A673 (cell line): ENCODE results near the gene SERPINF2. TPM values are rescaled to one million over a fixed set of nuclear protein-coding genes. Genes with fewer than 3 reads are reported as not detected.

Experiments used
- BruUV-seq: library from RNA; stranded (reverse); fragments of 400-500 nt; replicated peaks from 2 replicates; lab custom pipeline; 2021; lab: Mats Ljungman, UMichigan
- CTCF ChIA-PET: fragments of 300-600 bp; sonication (Branson Sonifier 250); formaldehyde crosslinking; loops from one replicate; lab custom pipeline; 2022; ENCODE audit warnings: antibody characterized with exemption; lab: Charles Lee
- POLR2A ChIA-PET: fragments of 300-600 bp; sonication (Branson Sonifier 250); formaldehyde crosslinking; loops from one replicate; lab custom pipeline; 2022; ENCODE audit warnings: antibody characterized with exemption; ENCODE audit not compliant: low non-redundant PET; lab: Charles Lee
- DNase-seq: peaks from one replicate; pipeline ENCODE4 v3.0.0-alpha.2; 2015; ENCODE audit warnings: low spot score
- H3K27ac ChIP-seq: fragments of 200-600 bp; sonication (generic); 2 replicates; pipeline ENCODE4 v1.5.1; 2016; ENCODE audit warnings: mixed run types, low read depth, mild to moderate bottlenecking, mixed read lengths, antibody characterized with exemption, low read length; ENCODE audit not compliant: poor library complexity, severe bottlenecking
- H3K27me3 ChIP-seq: fragments of 200-600 bp; sonication (generic); replicated peaks from 2 replicates; pipeline ENCODE4 v1.6.1; 2017; ENCODE audit warnings: mixed run types, low read depth, mild to moderate bottlenecking, mixed read lengths, antibody characterized with exemption, low read length; ENCODE audit not compliant: insufficient read depth, poor library complexity
- H3K36me3 ChIP-seq: fragments of 200-600 bp; sonication (generic); 2 replicates; pipeline ENCODE4 v1.6.1; 2016; ENCODE audit warnings: mixed run types, mild to moderate bottlenecking, mixed read lengths, antibody characterized with exemption, low read length; ENCODE audit not compliant: insufficient read depth, poor library complexity, severe bottlenecking
- H3K4me1 ChIP-seq: fragments of 200-600 bp; sonication (generic); 2 replicates; pipeline ENCODE4 v1.6.1; 2017; ENCODE audit warnings: mixed run types, mild to moderate bottlenecking, mixed read lengths, antibody characterized with exemption, low read length; ENCODE audit not compliant: insufficient read depth, poor library complexity, severe bottlenecking
- H3K4me3 ChIP-seq: fragments of 200-600 bp; sonication (generic); 2 replicates; pipeline ENCODE4 v1.5.1; 2016; ENCODE audit warnings: low read depth, mixed run types, mild to moderate bottlenecking, mixed read lengths, low read length; ENCODE audit not compliant: poor library complexity, severe bottlenecking
- H3K9me3 ChIP-seq: fragments of 200-600 bp; sonication (generic); 2 replicates; pipeline ENCODE4 v1.6.1; 2016; ENCODE audit warnings: mixed run types, low read depth, mild to moderate bottlenecking, mixed read lengths, antibody characterized with exemption, low read length; ENCODE audit not compliant: poor library complexity, severe bottlenecking
- EZH2 ChIP-seq: fragments of 200-600 bp; sonication (generic); IDR thresholded peaks from 2 replicates; pipeline ENCODE4 v1.6.1; 2017; ENCODE audit warnings: borderline replicate concordance, low read depth, mild to moderate bottlenecking, mixed read lengths, antibody characterized with exemption, low read length; ENCODE audit not compliant: poor library complexity, severe bottlenecking
- intact Hi-C: fragments of 100-400 bp; cut with micrococcal nuclease; formaldehyde crosslinking; loops from one replicate; pipeline ENCODE4 v1.10.0; 2022; ENCODE audit not compliant: unreplicated experiment
- total RNA-seq: library from RNA; stranded (reverse); gene quantifications from 2 replicates; pipeline ENCODE4 v1.2.3, GENCODE V29; 2021
- TF ChIP-seq, protein P1 (sequence below): fragments of 300-800, 200-600 bp; sonication (generic); conservative IDR thresholded peaks from 2 replicates; pipeline ENCODE4 v1.5.1; 2017; ENCODE audit warnings: low read depth, mild to moderate bottlenecking, antibody characterized with exemption, low read length, moderate library complexity, mixed read lengths

SERPINF2 gene
- total RNA-seq, 1 experiment from 2014 or later = 0.37 TPM

DNA sequence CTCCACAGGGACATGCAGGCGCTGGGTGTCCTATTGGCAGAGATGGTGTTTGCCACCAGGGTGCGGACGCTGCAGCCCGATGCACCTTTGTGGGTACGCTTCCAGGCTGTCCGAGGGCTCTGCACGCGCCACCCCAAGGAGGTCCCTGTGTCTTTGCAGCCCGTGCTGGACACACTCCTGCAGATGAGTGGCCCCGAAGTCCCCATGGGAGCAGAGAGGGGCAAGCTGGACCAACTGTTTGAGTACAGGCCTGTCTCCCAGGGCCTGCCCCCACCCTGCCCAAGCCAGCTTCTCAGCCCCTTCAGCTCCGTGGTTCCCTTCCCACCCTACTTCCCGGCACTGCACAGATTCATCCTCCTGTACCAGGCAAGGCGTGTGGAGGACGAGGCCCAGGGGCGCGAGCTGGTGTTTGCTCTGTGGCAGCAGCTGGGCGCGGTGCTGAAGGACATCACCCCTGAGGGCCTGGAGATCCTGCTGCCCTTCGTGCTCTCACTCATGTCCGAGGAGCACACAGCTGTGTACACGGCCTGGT, 15.3 kb upstream of the SERPINF2 start:
- no TSS peak for BruUV-seq
- Histone ChIP-seq H3K27ac (no peak overlapping the region), H3K36me3 (no peaks in the 10 kb centered on the region), H3K4me3 (no peak overlapping the region), H3K9me3 (no peaks in the 10 kb centered on the region), H3K27me3 (no peaks in the 10 kb centered on the region), H3K4me1 (peaks cover 3% of the 10 kb centered on the region)
- no peak for DNase-seq
- no peak for TF ChIP-seq EZH2
- TF ChIP-seq, protein P1, sequence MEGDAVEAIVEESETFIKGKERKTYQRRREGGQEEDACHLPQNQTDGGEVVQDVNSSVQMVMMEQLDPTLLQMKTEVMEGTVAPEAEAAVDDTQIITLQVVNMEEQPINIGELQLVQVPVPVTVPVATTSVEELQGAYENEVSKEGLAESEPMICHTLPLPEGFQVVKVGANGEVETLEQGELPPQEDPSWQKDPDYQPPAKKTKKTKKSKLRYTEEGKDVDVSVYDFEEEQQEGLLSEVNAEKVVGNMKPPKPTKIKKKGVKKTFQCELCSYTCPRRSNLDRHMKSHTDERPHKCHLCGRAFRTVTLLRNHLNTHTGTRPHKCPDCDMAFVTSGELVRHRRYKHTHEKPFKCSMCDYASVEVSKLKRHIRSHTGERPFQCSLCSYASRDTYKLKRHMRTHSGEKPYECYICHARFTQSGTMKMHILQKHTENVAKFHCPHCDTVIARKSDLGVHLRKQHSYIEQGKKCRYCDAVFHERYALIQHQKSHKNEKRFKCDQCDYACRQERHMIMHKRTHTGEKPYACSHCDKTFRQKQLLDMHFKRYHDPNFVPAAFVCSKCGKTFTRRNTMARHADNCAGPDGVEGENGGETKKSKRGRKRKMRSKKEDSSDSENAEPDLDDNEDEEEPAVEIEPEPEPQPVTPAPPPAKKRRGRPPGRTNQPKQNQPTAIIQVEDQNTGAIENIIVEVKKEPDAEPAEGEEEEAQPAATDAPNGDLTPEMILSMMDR = no peak
- ChIA-PET CTCF (no interaction called here), POLR2A (no interaction called here)
- intact Hi-C loops = no loop called here

DNA sequence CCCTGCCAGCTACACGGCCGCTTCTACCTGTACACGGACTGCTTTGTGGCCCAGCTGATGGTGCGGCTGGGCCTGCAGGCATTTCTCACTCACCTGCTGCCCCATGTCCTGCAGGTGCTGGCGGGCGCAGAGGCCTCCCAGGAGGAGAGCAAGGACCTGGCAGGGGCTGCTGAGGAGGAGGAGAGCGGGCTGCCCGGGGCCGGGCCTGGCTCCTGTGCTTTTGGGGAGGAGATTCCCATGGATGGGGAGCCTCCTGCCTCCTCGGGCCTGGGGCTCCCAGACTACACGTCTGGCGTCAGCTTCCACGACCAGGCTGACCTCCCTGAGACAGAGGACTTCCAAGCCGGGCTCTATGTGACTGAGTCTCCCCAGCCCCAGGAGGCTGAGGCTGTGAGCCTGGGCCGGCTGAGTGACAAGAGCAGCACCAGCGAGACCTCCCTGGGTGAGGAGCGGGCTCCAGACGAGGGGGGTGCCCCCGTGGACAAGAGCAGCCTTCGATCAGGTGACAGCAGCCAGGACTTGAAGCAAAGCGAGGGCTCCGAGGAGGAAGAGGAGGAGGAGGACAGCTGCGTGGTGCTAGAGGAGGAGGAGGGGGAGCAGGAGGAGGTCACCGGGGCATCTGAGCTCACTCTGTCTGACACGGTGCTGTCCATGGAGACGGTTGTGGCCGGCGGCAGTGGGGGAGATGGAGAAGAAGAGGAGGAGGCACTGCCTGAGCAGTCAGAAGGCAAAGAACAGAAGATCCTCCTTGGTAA, 14.6 kb upstream of the SERPINF2 start:
- ChIA-PET CTCF (no interaction called here), POLR2A (no interaction called here)
- intact Hi-C loops = no loop called here
- TF ChIP-seq, protein P1 = no peak
- no peak for TF ChIP-seq EZH2
- no peaks in the 10 kb centered on the region for H3K9me3 ChIP-seq
- BruUV-seq = no TSS peak
- H3K4me3 ChIP-seq = no peak overlapping the region
- H3K4me1 ChIP-seq = peaks cover 3% of the 10 kb centered on the region
- DNase-seq = no peak
- no peaks in the 10 kb centered on the region for H3K27me3 ChIP-seq
- H3K36me3 ChIP-seq = no peaks in the 10 kb centered on the region
- H3K27ac ChIP-seq = no peak overlapping the region

DNA sequence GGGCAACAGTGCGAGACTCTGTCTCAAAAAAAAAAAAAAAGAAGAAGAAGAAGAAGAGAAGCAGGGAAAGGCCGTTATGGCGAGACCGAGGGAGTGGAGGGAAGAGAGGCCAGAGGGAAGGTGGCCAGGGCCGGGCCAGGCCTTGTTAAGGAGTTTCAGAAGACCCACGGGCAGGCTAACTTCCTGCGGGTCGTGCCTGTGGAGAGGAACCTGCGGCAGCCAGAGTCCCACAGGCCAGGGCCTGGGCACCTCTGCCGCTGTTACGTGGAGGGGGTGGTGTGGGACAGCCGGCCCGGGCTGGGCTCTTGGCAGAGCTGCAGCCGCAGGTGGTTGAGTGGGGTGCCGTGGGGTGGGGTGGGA, 12.7 kb upstream of the SERPINF2 start:
- DNase-seq = no peak
- no peaks in the 10 kb centered on the region for H3K36me3 ChIP-seq
- BruUV-seq = no TSS peak
- CTCF ChIA-PET = no interaction called here
- intact Hi-C loops = no loop called here
- no peak overlapping the region for H3K4me3 ChIP-seq
- no peak for TF ChIP-seq EZH2
- TF ChIP-seq, protein P1 = no peak
- POLR2A ChIA-PET = no interaction called here
- no peaks in the 10 kb centered on the region for H3K4me1 ChIP-seq
- H3K27ac ChIP-seq = no peak overlapping the region
- no peaks in the 10 kb centered on the region for H3K9me3 ChIP-seq
- H3K27me3 ChIP-seq = no peaks in the 10 kb centered on the region
